ENCODE results near the gene FUT2.

FUT2 gene

GRCh38 chr19:48752496-48753365 is 57.0 kb downstream of the FUT2 start, which contains the start of gene FUT1:
TSS of gene FUT1 (minus strand) at chr19:48752641. CDS start at chr19:48751281, 1,360 bp downstream.
- peak; percentile 26 for DNase-seq

GRCh38 chr19:48755084-48755641 is 59.4 kb downstream of the FUT2 start, which contains the start of gene FGF21:
TSS of gene FGF21 (plus strand) at chr19:48755524. CDS start at chr19:48756237, 713 bp downstream.
- DNase-seq = no peak

All from GDM1 (cell line).